Left lobe of liver (tissue), 2 donors: ENCODE measurements around the gene AMZ2. TPM values are rescaled to one million over a fixed set of nuclear protein-coding genes. Genes with fewer than 3 reads are reported as not detected.

Source experiments
- ATAC-seq: fragments of 200-7000 bp; cut with Tn5 transposase; one replicate; pipeline ENCODE4 v1.9.1; 2020; ENCODE audit warnings: mild to moderate bottlenecking, moderate library complexity
- DNase-seq: peaks from one replicate; pipeline ENCODE4 v3.0.0-alpha.2; 2020; ENCODE audit warnings: low spot score
- total RNA-seq: library from RNA; stranded (reverse); gene quantifications from one replicate; pipeline ENCODE4 v1.2.1, GENCODE V29; 2021
- donor health status: DM: no; HTN: no; CAD: no; lungs with moderate emphysema.
- donor health status: DM: no; HTN: yes; CAD: no.

Gene AMZ2
- total RNA-seq, 1 donor from 2014 or later = 21.1 TPM

DNA sequence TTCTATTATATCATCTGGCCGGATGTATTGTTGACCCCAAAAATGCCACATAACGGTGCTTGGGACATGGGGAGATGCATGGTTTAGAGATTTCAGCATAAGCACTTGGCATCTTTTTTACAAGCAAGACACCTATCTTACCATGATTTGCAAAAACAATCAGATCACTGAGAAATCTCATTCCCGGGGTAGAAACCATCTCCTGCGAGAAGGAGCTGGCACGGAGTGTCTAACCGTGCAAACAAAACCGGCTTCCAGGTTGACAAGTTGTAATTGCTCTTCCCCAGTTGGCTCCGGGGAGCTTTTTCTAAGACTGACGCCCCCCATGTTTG lies 42.1 kb downstream of the AMZ2 start:
- DNase-seq (no peak), ATAC-seq (no peak)

DNA sequence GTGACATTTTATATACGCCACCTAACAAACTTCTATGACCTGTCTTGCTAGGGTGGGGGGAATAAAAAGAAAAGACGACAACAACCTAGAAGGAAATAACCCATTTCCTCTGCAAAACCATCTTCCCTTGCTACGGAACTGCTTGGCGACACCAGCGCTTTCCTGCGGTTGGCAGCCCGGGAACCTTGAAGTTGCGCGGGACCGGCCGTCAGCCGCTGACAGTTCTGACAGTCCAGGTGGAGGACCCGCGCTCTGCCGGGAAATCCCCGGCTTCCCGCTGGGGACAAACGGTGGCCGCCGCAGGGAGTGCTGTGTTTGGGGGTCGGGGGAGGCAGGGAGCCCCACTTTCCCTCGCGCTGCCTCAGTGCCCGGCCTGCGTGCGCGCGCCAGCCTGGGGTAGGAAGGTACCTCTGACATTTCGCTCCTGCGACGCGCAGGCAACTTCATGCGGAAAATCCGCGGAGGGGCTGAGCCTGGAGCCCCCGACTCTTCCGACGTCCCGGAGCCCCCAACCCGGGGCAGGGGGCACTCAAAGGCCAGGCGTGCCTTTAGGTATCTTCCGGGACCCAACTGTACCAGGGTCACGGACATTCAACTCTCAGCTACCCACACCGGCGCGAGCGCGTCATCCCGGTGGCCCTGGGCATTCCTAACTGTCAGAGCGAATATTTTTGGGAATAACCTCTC lies 42.6 kb downstream of the AMZ2 start:
- ATAC-seq (peak; percentile 22), DNase-seq (no peak)

DNA sequence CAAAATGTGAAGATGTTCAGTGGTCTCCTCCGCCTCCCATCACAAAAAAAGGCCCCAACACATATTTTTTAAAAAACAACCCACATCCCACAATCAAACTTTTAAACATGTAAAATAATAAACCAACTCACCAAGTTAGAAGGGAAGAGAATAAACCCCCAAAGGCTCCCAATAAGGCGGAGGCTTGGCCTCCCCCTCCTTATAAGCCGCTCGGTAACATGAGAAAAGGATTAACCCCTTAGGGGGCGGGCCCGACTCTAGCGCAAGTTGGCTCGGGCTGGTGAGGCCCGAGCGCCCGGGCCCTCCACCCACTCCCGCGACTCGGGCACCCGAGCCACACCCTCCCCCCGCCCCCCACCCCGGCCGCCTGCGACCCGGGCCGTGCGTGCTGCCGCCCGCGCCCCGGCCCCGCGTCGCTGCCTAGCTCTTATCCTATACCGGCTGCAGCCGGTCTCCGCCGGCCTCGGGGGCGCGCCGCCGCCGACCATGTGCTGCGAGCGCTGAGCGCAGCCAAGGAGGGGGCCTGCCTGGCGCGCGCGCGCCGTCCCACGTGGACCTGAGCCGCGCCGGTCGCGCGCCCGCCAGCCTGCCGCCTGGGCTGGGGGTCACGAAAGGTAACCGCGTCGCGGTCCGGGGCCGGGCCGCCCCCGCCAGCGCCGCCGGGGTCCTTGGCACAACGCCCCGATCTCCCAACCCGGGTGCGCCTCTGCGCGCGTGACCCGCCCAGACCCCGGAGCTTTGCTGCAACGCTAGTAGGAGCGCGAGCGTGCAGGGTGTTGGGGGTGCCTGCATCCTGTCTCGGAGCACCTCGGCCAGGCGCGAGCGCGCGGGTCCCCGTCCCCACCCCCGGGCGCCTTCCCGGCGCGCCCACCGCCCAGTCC lies 43.4 kb downstream of the AMZ2 start, which contains the start of the genes ARSG and SLC16A6:
Gene ARSG, plus strand, starts transcription at position 541 of the 881 bp plus-strand sequence. CDS start 15,999 bp downstream, outside the sequence.
Gene SLC16A6, minus strand, starts transcription at position 173 of the 881 bp plus-strand sequence. CDS start 12,807 bp downstream, outside the sequence.
- peak; percentile 58 for DNase-seq
- ATAC-seq = peak; percentile 71

DNA sequence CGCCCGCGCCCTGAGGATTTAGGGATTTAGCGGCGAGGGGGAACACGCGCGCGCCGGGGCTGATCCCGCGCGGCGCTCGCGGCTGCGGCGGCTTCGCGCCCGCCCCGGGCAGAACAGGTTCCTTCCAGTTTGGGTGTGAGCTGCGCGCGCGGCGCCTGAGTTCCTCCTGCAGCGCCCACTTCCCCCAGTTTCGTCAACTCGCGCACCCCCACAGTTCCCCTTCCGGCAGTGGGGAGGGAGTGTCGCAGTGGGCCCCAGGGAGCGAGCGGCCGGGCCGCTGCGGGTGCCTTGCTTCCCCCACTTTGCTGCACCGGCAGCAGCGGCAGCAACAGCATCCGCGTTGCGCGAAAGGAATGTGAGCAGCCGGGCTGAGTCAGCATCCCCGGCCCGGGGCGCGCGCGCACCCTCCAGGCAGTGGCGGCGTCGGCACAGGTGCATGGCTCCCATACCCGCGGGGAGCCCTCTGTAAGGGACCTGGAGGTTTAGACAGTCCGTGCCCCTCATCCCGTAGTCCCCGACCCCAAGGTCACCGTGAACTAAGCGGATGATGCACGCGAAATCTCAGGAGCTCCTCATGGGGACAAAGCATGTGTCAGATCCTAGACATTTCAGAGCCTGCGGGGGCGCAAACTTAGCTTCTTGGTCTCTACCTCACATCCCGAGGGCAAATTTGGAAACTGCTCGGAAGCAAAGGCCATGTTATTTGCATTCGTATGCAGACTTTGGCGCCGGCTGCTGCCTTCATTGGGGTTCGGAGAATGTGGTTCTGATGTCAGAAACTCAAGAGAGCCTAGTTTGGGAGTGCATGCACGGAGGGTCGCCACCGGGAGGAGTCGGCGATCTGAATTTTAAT lies 44.2 kb downstream of the AMZ2 start:
- ATAC-seq (peak; percentile 70), DNase-seq (peak; percentile 73)

DNA sequence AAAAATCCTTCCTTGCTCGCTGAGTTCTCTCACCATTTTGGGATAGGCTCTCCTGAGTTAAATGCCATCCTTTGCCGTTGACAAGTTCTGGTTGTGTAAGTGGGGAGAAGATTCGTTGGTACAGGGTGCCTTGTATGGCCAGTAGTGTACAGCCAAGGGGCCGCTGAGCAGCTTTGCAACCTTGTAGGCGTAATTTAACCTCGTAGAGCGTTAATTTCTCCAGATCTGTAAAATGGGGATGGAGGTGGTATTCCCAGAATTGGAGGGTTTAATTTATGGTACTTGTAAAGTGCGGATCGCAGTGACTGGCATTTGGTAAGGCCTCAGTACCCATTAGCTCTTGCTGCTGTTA lies 44.8 kb downstream of the AMZ2 start:
- DNase-seq = no peak

DNA sequence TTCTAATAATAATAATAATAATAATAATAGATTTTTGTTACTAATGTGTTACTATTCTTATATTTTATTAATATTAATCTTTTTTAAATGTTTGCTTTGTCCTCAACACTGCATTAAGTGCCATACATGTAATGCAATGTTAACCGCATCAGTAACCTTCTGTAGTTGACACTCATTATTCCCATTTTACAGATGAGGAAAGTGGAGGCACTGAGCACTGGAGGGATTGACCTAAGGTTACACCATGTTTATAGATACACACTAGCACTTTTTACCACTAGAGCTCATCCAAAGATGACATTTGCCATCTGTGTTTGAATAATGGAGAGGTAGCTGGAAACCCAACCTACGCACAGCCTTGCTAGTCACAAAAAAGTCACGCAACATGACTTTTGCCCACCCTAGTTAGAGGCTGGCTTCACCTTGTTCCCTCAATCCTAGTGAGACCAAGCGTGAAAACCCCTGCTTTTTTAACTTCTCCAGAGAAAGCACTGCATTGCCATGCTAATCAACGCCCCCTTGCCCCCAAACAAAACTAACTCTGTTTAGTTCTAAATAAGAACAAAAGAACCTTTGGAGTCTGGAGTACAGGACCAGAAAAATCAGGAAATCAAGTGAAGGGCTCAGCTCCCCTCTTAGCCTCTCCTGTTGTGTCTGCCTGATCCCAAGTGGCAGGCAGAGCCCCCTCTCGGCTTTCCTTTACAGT lies 45.8 kb downstream of the AMZ2 start:
- ATAC-seq (no peak), DNase-seq (no peak)

More for the DNA sequence above, 44.8 kb downstream of the AMZ2 start:
- ATAC-seq = no peak

DNA sequence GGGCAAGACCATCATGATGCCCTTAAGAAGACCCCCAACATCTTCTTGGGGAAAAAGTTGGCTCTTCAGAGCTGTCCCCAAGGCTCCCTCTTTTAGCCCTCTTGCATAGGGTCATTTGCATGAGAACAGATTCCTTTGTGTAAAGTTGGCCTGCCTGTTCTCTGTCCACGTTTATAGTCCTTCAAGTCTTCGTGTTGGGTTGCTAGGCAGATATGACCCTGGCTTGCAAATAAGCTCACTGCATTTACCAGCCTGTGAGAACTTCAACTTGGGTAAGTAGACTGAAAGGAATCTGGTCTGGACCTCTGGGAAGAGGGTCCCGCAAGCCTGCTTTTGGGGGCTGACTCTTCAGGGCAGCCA lies 46.3 kb downstream of the AMZ2 start:
- DNase-seq = no peak

DNA sequence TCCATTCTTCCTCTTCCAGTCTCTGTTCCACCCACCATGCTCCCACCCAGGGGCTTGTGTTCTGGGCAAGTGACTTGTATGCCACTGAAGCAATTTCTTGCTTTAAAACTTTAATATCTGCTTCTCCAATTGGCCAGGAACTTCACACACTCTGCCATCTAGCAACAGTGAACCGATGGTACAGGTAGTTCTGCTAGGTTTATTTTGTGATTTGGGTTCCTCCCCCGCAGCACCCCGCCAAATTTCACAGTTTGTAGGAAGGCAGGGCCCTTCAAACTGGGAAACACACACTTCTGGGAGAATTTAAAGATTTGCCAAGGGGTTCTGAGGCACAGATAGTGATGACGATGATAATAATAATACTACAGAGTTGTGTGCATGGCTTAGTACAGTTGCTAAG lies 46.8 kb downstream of the AMZ2 start:
- DNase-seq (no peak), ATAC-seq (no peak)

More for the DNA sequence above, 46.3 kb downstream of the AMZ2 start:
- ATAC-seq = no peak

DNA sequence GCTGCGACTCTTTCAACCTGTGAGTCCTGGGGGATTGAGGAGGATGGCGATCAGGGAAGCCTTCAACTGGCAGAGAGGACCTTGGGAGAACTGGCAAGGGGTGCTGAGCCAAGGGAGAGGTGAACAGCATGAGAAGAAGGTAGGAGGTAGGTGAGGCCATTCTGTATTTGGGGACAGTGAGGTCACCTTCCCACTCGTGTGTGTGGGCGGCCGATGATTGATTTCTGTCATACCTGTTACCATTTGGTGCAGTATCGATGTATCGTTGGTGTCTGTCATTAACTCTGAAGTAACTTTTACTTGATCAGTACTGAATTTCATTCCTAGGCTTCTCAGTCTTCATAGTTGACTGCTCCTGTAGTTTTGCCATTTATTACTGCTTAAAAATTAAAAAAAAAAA lies 47.2 kb downstream of the AMZ2 start:
- no peak for DNase-seq
- no peak for ATAC-seq

DNA sequence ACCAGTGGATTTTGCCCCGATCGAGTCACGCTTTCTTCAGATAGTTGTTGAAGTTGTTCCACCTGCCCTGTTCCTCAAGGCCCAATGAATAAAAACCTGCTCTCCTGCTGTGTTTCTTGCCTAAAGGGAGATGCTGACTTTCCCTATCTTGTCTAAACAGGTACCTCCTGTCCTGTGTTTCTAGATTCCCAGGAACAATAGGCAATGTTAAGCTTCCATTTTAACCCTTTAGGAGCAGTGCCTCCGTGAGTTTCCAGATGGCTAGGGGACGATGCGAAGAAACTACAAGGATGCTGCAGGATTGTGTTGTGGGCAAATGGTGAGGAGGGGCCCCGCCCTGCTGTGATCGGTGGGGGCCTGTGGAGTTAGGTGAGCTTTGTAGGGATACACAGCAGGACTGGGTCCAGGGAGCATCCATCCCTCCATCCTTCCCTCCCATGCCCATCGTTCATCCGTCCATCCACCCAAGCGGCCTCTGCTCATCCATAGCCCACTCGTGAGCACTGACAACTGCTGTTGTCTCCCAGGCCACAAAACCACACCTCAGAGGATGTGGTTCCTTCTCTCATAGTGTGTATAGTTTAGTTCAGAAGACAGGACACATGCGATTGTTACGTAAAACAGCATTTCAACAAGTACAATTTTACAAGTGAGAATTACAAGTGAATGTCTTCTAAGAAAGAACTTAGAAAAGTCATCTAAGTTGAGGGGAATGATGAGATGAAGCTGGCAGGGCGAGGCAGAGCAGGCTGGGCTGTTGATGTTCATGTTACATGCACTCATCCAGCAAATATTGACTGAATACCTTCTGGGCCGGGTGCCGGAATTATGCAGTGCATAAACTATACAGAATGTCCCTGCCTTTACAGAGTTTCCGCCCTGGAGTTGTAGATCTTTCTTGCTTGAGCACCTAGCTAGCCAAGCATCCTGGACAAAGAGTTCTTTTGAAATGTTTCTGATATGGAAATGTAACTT lies 48.7 kb downstream of the AMZ2 start:
- ATAC-seq (no peak), DNase-seq (no peak)

DNA sequence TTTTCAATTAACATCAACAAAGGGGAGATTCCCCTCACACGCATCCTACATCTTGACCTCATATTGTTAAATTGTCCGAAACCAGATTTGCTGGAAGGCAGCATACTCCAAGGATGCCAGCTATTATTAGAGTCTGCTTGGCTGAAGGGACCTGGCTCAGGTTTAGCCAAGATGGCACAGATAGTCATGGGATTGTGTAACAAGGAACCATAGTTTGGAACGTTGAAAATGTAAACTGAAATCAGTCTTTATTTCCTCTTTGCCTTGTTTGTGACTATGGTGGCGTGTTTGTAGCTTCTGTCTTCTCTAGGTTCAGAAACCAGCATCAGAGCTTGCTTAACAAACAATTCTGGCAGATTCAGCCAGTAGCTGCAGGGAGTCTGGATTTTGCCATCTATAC lies 49.4 kb downstream of the AMZ2 start:
- ATAC-seq = peak; percentile 26
- no peak for DNase-seq

DNA sequence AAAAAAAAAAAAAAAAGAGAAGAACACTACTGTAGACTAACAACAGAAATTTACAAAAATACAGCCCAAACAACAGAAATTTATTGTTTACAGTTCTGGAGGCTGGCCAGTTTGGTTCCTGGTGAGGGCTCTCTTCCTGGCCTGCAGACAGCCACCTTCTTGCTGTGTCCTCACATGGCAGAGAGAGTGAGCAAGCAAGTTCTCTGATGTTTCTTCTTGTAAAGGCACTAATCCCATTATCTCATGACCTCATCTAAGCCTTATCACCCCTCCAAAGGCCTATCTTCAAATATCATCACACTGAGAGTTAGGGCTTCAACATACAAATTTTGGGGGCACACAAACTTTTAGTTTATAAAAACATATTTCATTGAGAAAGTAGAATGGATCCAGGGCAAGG lies 50.8 kb downstream of the AMZ2 start:
- DNase-seq (no peak), ATAC-seq (no peak)

DNA sequence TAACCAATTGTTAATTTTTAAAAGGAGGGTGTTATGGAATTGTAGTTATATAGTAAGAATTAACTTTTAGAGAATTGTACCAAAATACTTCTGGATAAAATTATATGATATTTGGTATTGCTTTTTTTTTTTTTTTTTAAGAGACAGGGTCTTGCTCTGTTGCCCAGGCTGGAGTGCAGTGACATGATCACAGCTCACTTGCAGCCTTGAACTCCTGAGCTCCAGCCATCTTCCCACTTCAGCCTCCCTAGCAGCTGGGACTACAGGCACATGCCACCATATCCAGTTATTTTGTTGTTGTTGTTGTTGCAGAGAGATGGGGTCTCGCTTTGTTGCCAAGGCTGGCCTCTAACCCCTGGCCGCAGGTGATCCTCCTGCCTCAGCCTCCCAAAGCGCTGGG lies 52.0 kb downstream of the AMZ2 start:
- ATAC-seq (no peak), DNase-seq (no peak)

DNA sequence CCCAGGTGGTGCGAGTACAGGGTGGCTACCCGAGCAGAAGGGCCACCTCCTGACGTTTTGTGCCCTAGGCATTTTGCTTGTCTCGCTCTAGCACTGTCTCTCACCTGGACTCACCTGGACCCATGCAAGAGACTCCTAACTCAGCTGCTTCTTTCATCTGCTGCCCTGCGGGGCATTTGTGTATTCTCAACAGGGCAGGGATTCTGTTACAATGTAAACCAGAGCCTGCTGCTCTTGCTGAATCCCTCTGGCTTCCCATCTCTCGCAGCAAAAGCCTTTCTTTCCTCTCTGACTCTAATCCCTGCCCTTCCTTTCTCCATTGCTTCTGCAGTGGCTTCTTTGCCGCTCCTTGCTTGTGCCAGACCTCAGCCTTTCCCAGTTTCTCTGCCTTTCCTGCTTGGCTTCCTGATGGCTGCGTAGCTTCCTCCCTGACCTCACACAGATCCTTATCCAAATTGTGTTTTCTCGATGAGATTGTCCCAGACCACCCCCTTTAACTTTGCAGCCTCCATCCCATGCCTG lies 53.7 kb downstream of the AMZ2 start:
- ATAC-seq (no peak), DNase-seq (no peak)

DNA sequence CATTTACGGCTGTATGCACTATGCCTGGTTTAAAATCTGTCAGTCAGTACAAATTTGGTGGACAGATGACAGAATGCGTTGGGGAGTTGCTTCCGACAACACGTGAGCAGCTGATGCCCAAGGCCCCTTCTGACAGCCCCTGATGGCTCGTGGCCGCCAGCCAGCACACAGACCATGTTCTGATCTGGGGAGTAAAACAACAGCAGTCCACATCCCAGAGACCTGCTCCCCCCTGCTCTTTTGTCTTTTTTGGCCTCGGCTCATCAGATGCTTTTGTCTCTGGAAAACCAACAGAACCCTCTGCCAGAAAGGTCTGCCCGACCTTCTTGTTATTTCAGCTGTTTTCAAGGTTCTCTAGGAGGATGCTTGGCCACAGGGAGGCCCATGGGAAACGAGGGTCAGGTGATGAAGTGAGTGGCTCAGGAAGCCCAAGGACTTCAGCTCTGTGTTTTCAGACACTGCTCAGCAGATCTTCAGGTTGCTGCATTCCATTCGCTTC lies 54.3 kb downstream of the AMZ2 start:
- DNase-seq (no peak), ATAC-seq (no peak)

DNA sequence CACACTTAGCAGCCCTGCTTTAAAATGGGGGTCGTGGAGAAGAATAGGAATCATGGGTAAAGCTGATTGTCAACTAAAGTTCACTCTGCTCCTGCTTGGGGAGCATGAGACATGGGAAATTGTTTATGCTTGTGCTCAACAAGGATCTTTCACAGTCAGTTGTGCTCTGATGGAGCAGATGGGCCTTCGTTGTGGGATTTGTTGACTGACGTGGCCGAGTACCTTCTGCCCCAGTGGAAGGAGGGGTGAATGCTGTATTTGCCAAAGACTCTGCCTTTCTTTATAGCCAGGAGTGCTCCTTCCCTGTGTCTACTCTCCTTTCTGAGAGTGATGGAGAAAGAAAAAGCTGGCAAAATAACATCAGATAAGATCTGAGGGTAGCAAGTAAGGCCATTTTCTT lies 54.8 kb downstream of the AMZ2 start:
- DNase-seq (no peak), ATAC-seq (no peak)

DNA sequence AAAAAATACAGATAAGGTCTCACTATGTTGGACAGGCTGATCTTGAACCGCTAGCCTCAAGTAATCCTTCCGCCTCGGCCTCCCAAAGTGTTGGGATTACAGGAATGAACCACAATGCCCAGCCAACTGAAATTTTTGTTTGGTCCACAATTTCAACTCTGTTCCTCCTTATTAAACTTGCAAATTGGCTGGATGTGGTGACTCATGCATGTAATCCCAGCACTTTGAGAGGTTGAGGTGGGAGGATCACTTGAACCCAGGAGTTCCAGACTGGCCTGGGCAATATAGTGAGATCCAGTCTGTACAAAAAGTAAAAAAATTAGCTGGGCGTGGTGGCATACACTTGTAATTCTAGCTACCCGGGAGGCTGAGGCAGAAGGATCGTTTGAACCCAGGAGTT lies 56.9 kb downstream of the AMZ2 start:
- DNase-seq = no peak
- ATAC-seq = no peak

DNA sequence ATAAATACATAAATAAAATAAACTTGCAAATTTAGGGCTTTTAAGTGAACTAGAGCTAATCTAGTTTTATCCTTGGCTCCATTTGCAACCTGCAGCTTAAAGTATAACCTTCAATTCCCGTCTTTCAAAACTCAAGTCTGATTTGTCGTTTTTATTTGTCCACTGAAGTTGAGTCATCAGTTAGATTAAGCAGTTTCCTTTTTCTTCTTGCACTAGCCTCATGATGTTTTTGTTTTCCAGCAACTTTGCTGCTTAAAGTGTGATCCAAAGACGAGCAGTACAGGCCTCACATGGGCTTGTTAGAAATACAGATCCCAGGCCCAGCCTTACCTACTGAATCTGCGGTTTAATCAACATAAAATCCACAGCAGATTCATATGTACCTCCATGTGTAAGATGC lies 57.3 kb downstream of the AMZ2 start:
- DNase-seq = no peak
- peak; percentile 54 for ATAC-seq
